HUES6 (cell line): Measurements from ENCODE around the gene FBXO21.

Source experiments
- H3K27ac ChIP-seq: 2 replicates; pipeline ENCODE4 v1.7.0; 2013; ENCODE audit warnings: low read depth, mild to moderate bottlenecking, low read length, inconsistent platforms
- H3K27me3 ChIP-seq: 2 replicates; pipeline ENCODE4 v1.6.1; 2013; ENCODE audit warnings: low read length; ENCODE audit not compliant: control insufficient read depth, insufficient read depth
- H3K36me3 ChIP-seq: 2 replicates; pipeline ENCODE4 v1.6.1; 2013; ENCODE audit warnings: low read length; ENCODE audit not compliant: control insufficient read depth, insufficient read depth
- H3K4me1 ChIP-seq: 2 replicates; pipeline ENCODE4 v1.6.1; 2013; ENCODE audit warnings: low read length; ENCODE audit not compliant: control insufficient read depth, insufficient read depth
- H3K4me3 ChIP-seq: 2 replicates; pipeline ENCODE4 v1.5.1; 2013; ENCODE audit warnings: low read depth, low read length
- H3K9ac ChIP-seq: one replicate; pipeline ENCODE4 v1.6.1; 2013; ENCODE audit warnings: mild to moderate bottlenecking, low read length
- H3K9me3 ChIP-seq: 2 replicates; pipeline ENCODE4 v1.6.1; 2013; ENCODE audit warnings: low read depth, low read length; ENCODE audit not compliant: control insufficient read depth, insufficient read depth

Gene FBXO21

DNA sequence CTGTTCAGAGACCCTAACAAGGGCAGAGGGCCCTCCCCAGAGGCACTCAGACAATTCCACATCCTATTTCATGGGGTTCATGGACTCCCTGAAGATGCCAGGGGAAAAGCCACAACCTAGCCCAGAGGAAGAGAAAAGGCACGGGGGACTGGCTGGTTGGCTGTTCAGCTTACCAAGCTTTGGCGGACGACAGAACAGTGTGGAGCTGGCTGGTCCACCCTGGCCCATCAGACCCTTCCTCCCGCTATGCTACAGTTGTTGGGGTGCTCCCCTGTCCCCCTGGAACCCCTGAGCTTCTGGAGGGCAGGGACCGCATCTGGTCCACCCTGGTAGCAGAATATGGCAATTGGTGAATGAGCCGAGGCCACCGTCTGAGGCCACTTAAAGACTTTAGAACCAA is 97.4 kb downstream of the FBXO21 start:
- Histone ChIP-seq H3K27ac (no peak overlapping the region), H3K27me3 (peaks cover 26% of the 10 kb centered on the region), H3K9me3 (peaks cover 2% of the 10 kb centered on the region; the same call in 1 of the 2 replicates), H3K36me3 (no peaks in the 10 kb centered on the region), H3K4me1 (no peaks in the 10 kb centered on the region), H3K4me3 (no peak overlapping the region), H3K9ac (no peak overlapping the region)

GRCh38 chr12:117092511-117092780 is 97.8 kb downstream of the FBXO21 start:
- Histone ChIP-seq H3K27ac (no peak overlapping the region), H3K9me3 (peaks cover 2% of the 10 kb centered on the region; the same call in 1 of the 2 replicates), H3K27me3 (peaks cover 22% of the 10 kb centered on the region), H3K36me3 (no peaks in the 10 kb centered on the region), H3K4me3 (no peak overlapping the region), H3K4me1 (no peaks in the 10 kb centered on the region), H3K9ac (no peak overlapping the region)
